IMR-90 (cell line): ENCODE data around the gene CCDC92. TPM values are rescaled to one million over a fixed set of nuclear protein-coding genes. Genes with fewer than 3 reads are reported as not detected.
A peak's percentile ranks its signal among the peaks of the same experiment; 100 is the strongest.

Experiments used
- ATAC-seq: fragments of 200-7000 bp; cut with Tn5 transposase; 2 replicates; pipeline ENCODE4 v1.9.1; 2020; ENCODE audit warnings: low read depth, mild to moderate bottlenecking, moderate library complexity
- BruUV-seq: library from RNA; stranded (reverse); fragments of 400-500 nt; replicated peaks from 2 replicates; lab custom pipeline; 2021; lab: Mats Ljungman, UMichigan
- CTCF ChIA-PET: fragments of 300-600 bp; formaldehyde crosslinking; extraction: SDS; loops from one replicate; lab custom pipeline; 2021; ENCODE audit warnings: antibody characterized with exemption; lab: Yijun Ruan, JAX
- POLR2A ChIA-PET: fragments of 300-600 bp; sonication (Branson Sonifier 250); formaldehyde crosslinking; loops from one replicate; lab custom pipeline; 2022; ENCODE audit warnings: antibody characterized with exemption; ENCODE audit not compliant: unreplicated experiment; lab: Charles Lee
- DNase-seq: peaks from one replicate; pipeline ENCODE4 v3.0.0; 2013
- H2AFZ ChIP-seq: replicated peaks from 2 replicates; pipeline ENCODE3; 2013; ENCODE audit warnings: low read length, mild to moderate bottlenecking; ENCODE audit not compliant: poor library complexity
- H2AK5ac ChIP-seq: 2 replicates; pipeline ENCODE4 v1.6.1; 2013; ENCODE audit warnings: low read depth, low read length, inconsistent platforms
- H2AK9ac ChIP-seq: replicated peaks from 2 replicates; pipeline ENCODE3; 2013; ENCODE audit warnings: mild to moderate bottlenecking, low read depth, low read length, moderate library complexity; ENCODE audit not compliant: poor library complexity
- H2BK120ac ChIP-seq: 2 replicates; pipeline ENCODE4 v1.6.1; 2013; ENCODE audit warnings: low read depth, low read length, inconsistent platforms
- H2BK15ac ChIP-seq: 3 replicates; pipeline ENCODE4 v1.6.1; 2013; ENCODE audit warnings: low read depth, low read length, inconsistent platforms
- H2BK20ac ChIP-seq: 2 replicates; pipeline ENCODE4 v1.6.1; 2013; ENCODE audit warnings: low read depth, mild to moderate bottlenecking, inconsistent platforms, low read length, moderate library complexity
- H2BK5ac ChIP-seq: 2 replicates; pipeline ENCODE4 v1.6.1; 2013; ENCODE audit warnings: mild to moderate bottlenecking, low read depth, low read length, inconsistent platforms; ENCODE audit not compliant: poor library complexity, severe bottlenecking
- H3K14ac ChIP-seq: replicated peaks from 2 replicates; pipeline ENCODE4 v1.6.1; 2013; ENCODE audit warnings: low read depth, low read length, inconsistent platforms
- H3K18ac ChIP-seq: 2 replicates; pipeline ENCODE4 v1.6.1; 2013; ENCODE audit warnings: low read depth, low read length, control low read depth
- H3K23ac ChIP-seq: 2 replicates; pipeline ENCODE4 v1.6.1; 2013; ENCODE audit warnings: low read depth, low read length, inconsistent platforms
- H3K27ac ChIP-seq: 2 replicates; pipeline ENCODE4 v1.5.1; 2013; ENCODE audit warnings: mild to moderate bottlenecking, control low read depth, low read length; ENCODE audit not compliant: insufficient read depth
- H3K27me3 ChIP-seq: 2 replicates; pipeline ENCODE4 v1.6.1; 2013; ENCODE audit warnings: low read length; ENCODE audit not compliant: control insufficient read depth, insufficient read depth
- H3K36me3 ChIP-seq: 2 replicates; pipeline ENCODE4 v1.6.1; 2013; ENCODE audit warnings: low read length, mixed read lengths; ENCODE audit not compliant: control insufficient read depth, insufficient read depth
- H3K4ac ChIP-seq: 2 replicates; pipeline ENCODE4 v1.6.1; 2013; ENCODE audit warnings: low read depth, low read length, inconsistent platforms
- H3K4me1 ChIP-seq: 2 replicates; pipeline ENCODE4 v1.6.1; 2013; ENCODE audit warnings: low read length, mixed read lengths; ENCODE audit not compliant: control insufficient read depth, insufficient read depth
- H3K4me2 ChIP-seq: 2 replicates; pipeline ENCODE4 v1.6.1; 2013; ENCODE audit warnings: low read depth, mild to moderate bottlenecking, control low read depth, low read length, moderate library complexity
- H3K4me3 ChIP-seq: 2 replicates; pipeline ENCODE4 v1.5.1; 2013; ENCODE audit warnings: low read depth, mild to moderate bottlenecking, control low read depth, low read length, moderate library complexity; ENCODE audit not compliant: insufficient read depth
- H3K56ac ChIP-seq: 2 replicates; pipeline ENCODE4 v1.6.1; 2013; ENCODE audit warnings: low read length, inconsistent platforms; ENCODE audit not compliant: insufficient read depth; ENCODE audit errors: extremely low read depth
- H3K79me1 ChIP-seq, 2 experiments: 2 replicates each; pipeline ENCODE4 v1.6.1; 2013; ENCODE audit warnings: low read length in 2 of 2, inconsistent platforms in 1 of 2, low read depth in 1 of 2
- H3K9ac ChIP-seq: 2 replicates; pipeline ENCODE4 v1.6.1; 2013; ENCODE audit warnings: low read depth, low read length, control low read depth
- H3K9me1 ChIP-seq: 2 replicates; pipeline ENCODE4 v1.6.1; 2013; ENCODE audit warnings: low read length, inconsistent platforms; ENCODE audit not compliant: insufficient read depth
- H3K9me3 ChIP-seq: 2 replicates; pipeline ENCODE4 v1.6.1; 2013; ENCODE audit warnings: low read length; ENCODE audit not compliant: control insufficient read depth, insufficient read depth
- H4K20me1 ChIP-seq: 2 replicates; pipeline ENCODE4 v1.6.1; 2013; ENCODE audit warnings: low read length, inconsistent platforms; ENCODE audit not compliant: insufficient read depth
- H4K5ac ChIP-seq: 2 replicates; pipeline ENCODE4 v1.6.1; 2013; ENCODE audit warnings: mild to moderate bottlenecking, low read depth, low read length, control low read depth
- H4K8ac ChIP-seq, 2 experiments: 2 replicates each; pipeline ENCODE4 v1.6.1; 2013; ENCODE audit warnings: low read depth in 2 of 2, low read length in 2 of 2, control low read depth in 1 of 2, inconsistent platforms in 1 of 2
- H4K91ac ChIP-seq: 2 replicates; pipeline ENCODE4 v1.6.1; 2013; ENCODE audit warnings: low read depth, low read length, inconsistent platforms; ENCODE audit not compliant: insufficient read depth
- POLR2A ChIP-seq: IDR thresholded peaks from 2 replicates; pipeline ENCODE4 v1.6.1; 2012; ENCODE audit warnings: mild to moderate bottlenecking, low read depth, low read length
- RAD21 ChIP-seq: IDR thresholded peaks from 2 replicates; pipeline ENCODE4 v1.6.1; 2012; ENCODE audit warnings: low read length, improper control_type of control experiment
- SMC3 ChIP-seq: fragments of 150-350 bp; IDR thresholded peaks from 2 replicates; pipeline ENCODE4 v1.6.1; 2016; ENCODE audit warnings: low read depth, mild to moderate bottlenecking, antibody characterized with exemption, low read length, moderate library complexity
- WGBS, 2 experiments: methylation state at CpG; one replicate each; pipeline versions ENCODE4 v1.1.5 to v1.1.7; 2013; ENCODE audit warnings: missing lambda C conversion rate in 2 of 2; ENCODE audit not compliant: insufficient read length in 1 of 2; ENCODE audit errors: extremely low coverage in 2 of 2; 5-methylcytosine and 5-hydroxymethylcytosine counted together
- dilution Hi-C: fragments of 300-500 bp; cut with HindIII; formaldehyde crosslinking; loops from one replicate; pipeline ENCODE4 v1.14.3; 2018; ENCODE audit warnings: low sequenced_read_pairs; ENCODE audit not compliant: unreplicated experiment
- in situ Hi-C: fragments of 300-500 bp; cut with MboI; formaldehyde crosslinking; loops from 3 replicates; pipeline ENCODE4 v1.14.3; 2019; ENCODE audit warnings: low sequenced_read_pairs, inconsistent platforms, mixed read lengths
- intact Hi-C: fragments of 100-400 bp; cut with micrococcal nuclease; formaldehyde crosslinking; loops from 2 replicates; pipeline ENCODE4 v1.10.0; 2022
- polyA plus RNA-seq, 3 experiments: library from polyadenylated mRNA; depleted of rRNA; stranded (reverse); fragments of >200 nt; gene quantifications; 2 replicates each; pipeline ENCODE4 v1.2.3, GENCODE V29; 2012; ENCODE audit warnings: low replicate concordance in 1 of 3
- total RNA-seq: library from RNA; depleted of rRNA; stranded (reverse); fragments of >200 nt; gene quantifications from 2 replicates; pipeline ENCODE4 v1.2.3, GENCODE V29; 2012
- TF ChIP-seq, protein P1 (sequence below): conservative IDR thresholded peaks from 2 replicates; pipeline ENCODE4 v1.5.1; 2012; ENCODE audit warnings: mild to moderate bottlenecking, low read depth, low read length, improper control_type of control experiment

Gene CCDC92
- total and polyA plus RNA-seq, 2 of the 4 experiments (the other 2 are of a cell fraction), result 5.7 to 55.5 TPM

DNA sequence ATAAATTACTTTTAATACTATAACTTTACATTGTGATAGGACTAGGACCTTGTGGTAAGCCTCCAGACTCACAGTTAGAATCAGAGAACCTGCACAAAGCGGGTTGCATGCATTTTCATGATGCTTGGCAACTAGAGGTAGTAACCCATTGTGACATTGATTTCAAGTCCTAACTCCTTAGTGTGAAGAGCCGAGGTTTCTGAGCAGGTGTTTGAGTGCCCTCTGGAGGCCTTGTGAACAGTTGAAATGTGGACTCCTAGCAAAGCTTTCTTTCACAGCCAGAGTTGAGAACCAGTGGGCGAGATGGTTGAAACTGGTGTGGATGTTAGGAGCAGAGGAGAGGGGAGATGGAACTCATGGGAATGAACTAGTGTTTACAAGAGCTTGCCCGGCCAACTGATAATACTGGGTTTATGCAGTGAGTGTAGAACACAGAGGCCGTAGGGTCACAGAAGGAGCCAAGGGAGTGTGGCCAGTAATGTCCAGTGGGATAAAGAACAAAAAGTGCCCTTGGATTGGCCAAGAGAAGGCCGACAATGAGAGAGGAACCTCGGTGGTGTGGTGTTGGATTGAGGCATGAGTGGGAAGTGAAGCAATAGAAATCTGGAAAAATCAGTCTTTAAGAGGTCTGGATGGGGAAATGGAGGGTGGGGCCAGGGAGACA lies 11.3 kb upstream of the CCDC92 start:
- no peaks in the 10 kb centered on the region for H3K27me3 ChIP-seq
- in situ Hi-C loops (no loop called here), intact Hi-C loops (loop anchor here (1.0 to 10.0 kb wide), 4 partner anchors 77 to 319 kb away; partner anchors contain the start of gene ATP6V0A2), dilution Hi-C loops (no loop called here)
- TF ChIP-seq SMC3 (peak; percentile 90), RAD21 (peak; percentile 89), POLR2A (no peak)
- TF ChIP-seq, protein P1, sequence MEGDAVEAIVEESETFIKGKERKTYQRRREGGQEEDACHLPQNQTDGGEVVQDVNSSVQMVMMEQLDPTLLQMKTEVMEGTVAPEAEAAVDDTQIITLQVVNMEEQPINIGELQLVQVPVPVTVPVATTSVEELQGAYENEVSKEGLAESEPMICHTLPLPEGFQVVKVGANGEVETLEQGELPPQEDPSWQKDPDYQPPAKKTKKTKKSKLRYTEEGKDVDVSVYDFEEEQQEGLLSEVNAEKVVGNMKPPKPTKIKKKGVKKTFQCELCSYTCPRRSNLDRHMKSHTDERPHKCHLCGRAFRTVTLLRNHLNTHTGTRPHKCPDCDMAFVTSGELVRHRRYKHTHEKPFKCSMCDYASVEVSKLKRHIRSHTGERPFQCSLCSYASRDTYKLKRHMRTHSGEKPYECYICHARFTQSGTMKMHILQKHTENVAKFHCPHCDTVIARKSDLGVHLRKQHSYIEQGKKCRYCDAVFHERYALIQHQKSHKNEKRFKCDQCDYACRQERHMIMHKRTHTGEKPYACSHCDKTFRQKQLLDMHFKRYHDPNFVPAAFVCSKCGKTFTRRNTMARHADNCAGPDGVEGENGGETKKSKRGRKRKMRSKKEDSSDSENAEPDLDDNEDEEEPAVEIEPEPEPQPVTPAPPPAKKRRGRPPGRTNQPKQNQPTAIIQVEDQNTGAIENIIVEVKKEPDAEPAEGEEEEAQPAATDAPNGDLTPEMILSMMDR, result peak; percentile 81
- no peak overlapping the region for H4K91ac ChIP-seq
- no peak overlapping the region for H2AFZ ChIP-seq
- H3K79me1 ChIP-seq, result peaks cover 30 to 47% of the 10 kb centered on the region in 2 experiments
- peak; percentile 75 for DNase-seq
- H4K20me1 ChIP-seq, result peaks cover 28% of the 10 kb centered on the region; the same call in 1 of the 2 replicates
- no peak overlapping the region for H4K5ac ChIP-seq
- ChIA-PET CTCF (interaction anchor here (0.9 to 1.8 kb wide), 3 partner anchors 48 to 80 kb away, joined by 3 to 6 read pairs (median 4); no protein-coding TSS in a partner anchor), POLR2A (no interaction called here)
- no peak overlapping the region for H2AK9ac ChIP-seq
- no TSS peak for BruUV-seq
- peak; percentile 86 for ATAC-seq
- peaks cover 11% of the 10 kb centered on the region for H3K36me3 ChIP-seq
- 64% methylated on average over 3 of the region's 7 CpGs; no CpG with 5 or more reads in 1 of the 2 experiments for WGBS, 2 experiments
- no peak overlapping the region for H2BK5ac ChIP-seq
- H4K8ac ChIP-seq, result no peak overlapping the region
- no peak overlapping the region for H3K23ac ChIP-seq
- no peaks in the 10 kb centered on the region; the same call in 1 of the 2 replicates for H3K9me1 ChIP-seq
- no peak overlapping the region for H3K4me3 ChIP-seq
- no peak overlapping the region for H2BK15ac ChIP-seq
- no peak overlapping the region for H3K18ac ChIP-seq
- H3K27ac ChIP-seq, result no peak overlapping the region
- no peak overlapping the region for H3K4me2 ChIP-seq
- no peak overlapping the region for H2BK120ac ChIP-seq
- no peak overlapping the region for H3K14ac ChIP-seq
- peak overlapping the region; percentile 59; the same call in 1 of the 2 replicates for H2AK5ac ChIP-seq
- H3K4ac ChIP-seq, result 0 out of 2 replicates have a peak overlapping the region, but pooled peaks have one; percentile 2
- no peaks in the 10 kb centered on the region; the same call in 1 of the 2 replicates for H3K4me1 ChIP-seq
- no peak overlapping the region for H2BK20ac ChIP-seq
- H3K9me3 ChIP-seq, result no peaks in the 10 kb centered on the region
- H3K56ac ChIP-seq, result no peak overlapping the region
- H3K9ac ChIP-seq, result no peak overlapping the region
